Left lung (tissue), 10 donors: ENCODE results near the gene CRLF1. TPM values are rescaled to one million over a fixed set of nuclear protein-coding genes. Genes with fewer than 3 reads are reported as not detected.

ENCODE experiments used
- ATAC-seq: fragments of 200-7000 bp; cut with Tn5 transposase; one replicate; pipeline ENCODE4 v1.9.1; 2020; ENCODE audit warnings: moderate library complexity
- DNase-seq, 4 donors: peaks; one replicate each; pipeline ENCODE4 v3.0.0-alpha.2; 2013 to 2020
- H3K27ac ChIP-seq, 2 donors: fragments of 200-600 bp; sonication (generic) in 1 of 2; one replicate each; pipeline versions ENCODE4 v1.5.0 to v1.8.0; 2020 to 2021
- H3K27me3 ChIP-seq, 2 donors: fragments of 200-600 bp; sonication (generic) in 1 of 2; one replicate each; pipeline versions ENCODE4 v1.5.0 to v1.8.0; 2020 to 2021
- H3K36me3 ChIP-seq, 2 donors: fragments of 200-600 bp; sonication (generic) in 1 of 2; one replicate each; pipeline versions ENCODE4 v1.5.0 to v1.8.0; 2020 to 2021
- H3K4me1 ChIP-seq, 2 donors: fragments of 200-600 bp; one replicate each; pipeline ENCODE4 v1.8.0; 2021
- H3K4me3 ChIP-seq, 2 donors: fragments of 200-600 bp; sonication (generic) in 1 of 2; one replicate each; pipeline versions ENCODE4 v1.5.0 to v1.8.0; 2020 to 2021; ENCODE audit warnings: mild to moderate bottlenecking in 1 of 2
- H3K9me3 ChIP-seq, 2 donors: fragments of 200-600 bp; sonication (generic) in 1 of 2; one replicate each; pipeline versions ENCODE4 v1.5.0 to v1.8.0; 2020 to 2021
- CTCF ChIP-seq, 2 donors: fragments of 200-600 bp; sonication (generic) in 1 of 2; IDR thresholded peaks; one replicate each; pipeline versions ENCODE4 v1.5.0 to v1.8.0; 2021; ENCODE audit warnings: antibody characterized with exemption in 2 of 2
- intact Hi-C, 2 donors: fragments of 100-400 bp; cut with DNase I; formaldehyde crosslinking; loops; one replicate each; pipeline versions ENCODE4 v1.11.2 to v1.14.2; 2022
- polyA plus RNA-seq, 6 donors: library from polyadenylated mRNA; unstranded; fragments of 120-200 nt; gene quantifications; one replicate each; pipeline ENCODE4 v1.2.1, GENCODE V29; 2013; ENCODE audit not compliant: insufficient read length in 6 of 6
- total RNA-seq, 2 donors: library from RNA; stranded (reverse); fragmentation: NEBNext Ultra II Directional; extraction: Animal tissue kit (Norgen Biotek cat#: 25700); gene quantifications; one replicate each; pipeline ENCODE4 v1.2.1, GENCODE V29; 2021
- donor health status: DM: no; HTN: yes; CAD: no.
- donor health status: DM: no; HTN: no; CAD: no.

The CRLF1 gene
- total and polyA plus RNA-seq, 8 donors, result 22.5 to 328 (median 233) TPM

GRCh38 chr19:18574691-18575291 lies 31.8 kb downstream of the CRLF1 start:
- H3K27me3 ChIP-seq, result no peaks in the 10 kb centered on the region
- H3K36me3 ChIP-seq, result peaks cover 0 to 59% of the 10 kb centered on the region in 2 donors
- H3K4me3 ChIP-seq, result no peak overlapping the region
- peak in 1 of 4 donors; percentile 55 for DNase-seq
- intact Hi-C loops, result no loop called here
- no peak for TF ChIP-seq CTCF (IDR thresholded peaks at IDR 0.05)
- no peak overlapping the region for H3K27ac ChIP-seq
- ATAC-seq, result no peak
- peaks cover 16 to 21% of the 10 kb centered on the region in 2 donors for H3K4me1 ChIP-seq
- H3K9me3 ChIP-seq, result no peaks in the 10 kb centered on the region

- no peak for TF ChIP-seq CTCF (IDR thresholded peaks at IDR 0.05)
- intact Hi-C loops, result no loop called here
- H3K36me3 ChIP-seq, result peaks cover 0 to 71% of the 10 kb centered on the region in 2 donors
Measured at GRCh38 chr19:18571564-18572344, 34.8 kb downstream of the CRLF1 start, which contains the start of gene UBA52. Gene UBA52, plus strand, starts transcription at chr19:18571857. Its CDS starts 1,444 bp downstream, at chr19:18573301.

DNA sequence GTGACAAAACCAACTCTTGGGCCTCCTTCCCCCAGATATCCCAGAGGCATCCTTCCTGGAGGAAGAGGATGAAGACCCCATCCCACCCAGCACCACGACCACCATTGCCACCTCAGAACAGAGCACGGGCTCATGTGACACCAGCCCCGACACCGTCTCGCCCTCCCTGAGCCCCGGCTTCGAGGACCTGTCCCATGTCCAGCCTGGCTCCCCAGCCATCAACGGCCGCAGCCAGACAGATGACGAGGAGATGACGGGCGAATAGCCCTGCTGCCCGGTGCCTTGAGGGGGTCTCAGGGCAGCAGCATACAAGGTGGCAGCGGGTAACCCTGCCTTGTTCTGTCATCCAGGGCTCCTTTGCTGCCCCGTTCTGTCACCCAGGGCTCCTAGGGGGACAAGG lies 38.2 kb downstream of the CRLF1 start:
- Histone ChIP-seq H3K4me3 (no peak overlapping the region), H3K4me1 (peaks cover 13 to 18% of the 10 kb centered on the region in 2 donors), H3K27me3 (no peaks in the 10 kb centered on the region), H3K9me3 (no peaks in the 10 kb centered on the region), H3K36me3 (peaks cover 0 to 71% of the 10 kb centered on the region in 2 donors), H3K27ac (no peak overlapping the region)
- ATAC-seq (no peak), DNase-seq (peak in 1 of 4 donors; percentile 77)
- intact Hi-C loops, result loop anchor here in 1 of 2 donors (10.0 kb wide), 1 partner anchor 104 kb away; no protein-coding TSS in a partner anchor
- TF ChIP-seq CTCF (IDR thresholded peaks at IDR 0.05), result no peak

More at GRCh38 chr19:18571564-18572344, 34.8 kb downstream of the CRLF1 start, which contains the start of gene UBA52:
- no peaks in the 10 kb centered on the region for H3K9me3 ChIP-seq
- H3K27me3 ChIP-seq, result no peaks in the 10 kb centered on the region
- peak; percentile 98 for ATAC-seq
- peak within 1 kb of the TSS; percentile 64 to 94 for H3K27ac ChIP-seq
- H3K4me3 ChIP-seq, result peak within 1 kb of the TSS; percentile 79 to 89
- H3K4me1 ChIP-seq, result peaks cover 16 to 21% of the 10 kb centered on the region in 2 donors
- peak; percentile 96 to 99 (median 98) for DNase-seq

DNA sequence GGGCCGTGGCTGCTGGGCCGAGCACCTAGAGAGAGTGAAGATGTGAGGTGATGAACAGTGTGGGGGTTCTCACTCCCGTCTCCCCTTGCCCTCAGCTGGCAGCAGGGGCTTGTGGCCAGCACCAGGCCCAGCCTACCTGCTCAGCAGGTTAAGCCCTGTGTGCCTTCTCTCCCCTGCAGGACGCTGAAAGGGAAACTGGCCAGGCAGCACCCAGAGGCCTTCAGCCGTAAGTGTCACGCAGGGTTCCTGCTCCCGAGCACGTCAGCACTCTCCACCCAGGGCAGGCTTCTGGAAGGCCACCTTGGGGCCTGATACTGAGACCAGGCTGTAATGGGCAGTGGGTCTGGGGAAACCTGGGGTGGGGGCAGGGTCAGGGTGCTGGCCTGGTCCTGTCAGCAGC lies 39.6 kb downstream of the CRLF1 start:
- H3K9me3 ChIP-seq, result no peaks in the 10 kb centered on the region
- no peak for TF ChIP-seq CTCF (IDR thresholded peaks at IDR 0.05)
- no peak overlapping the region for H3K27ac ChIP-seq
- intact Hi-C loops, result loop anchor here in 1 of 2 donors (10.0 kb wide), 1 partner anchor 102 kb away; no protein-coding TSS in a partner anchor
- no peak overlapping the region for H3K4me3 ChIP-seq
- peaks cover 0 to 82% of the 10 kb centered on the region in 2 donors for H3K36me3 ChIP-seq
- H3K27me3 ChIP-seq, result no peaks in the 10 kb centered on the region
- no peak for ATAC-seq
- peaks cover 0 to 7% of the 10 kb centered on the region in 2 donors for H3K4me1 ChIP-seq
- no peak for DNase-seq

GRCh38 chr19:18562086-18562485 lies 44.5 kb downstream of the CRLF1 start:
- H3K27ac ChIP-seq, result peak overlapping the region; percentile 9 to 50
- ATAC-seq (no peak), DNase-seq (no peak)
- H3K4me3 ChIP-seq, result no peak overlapping the region
- no peak for TF ChIP-seq CTCF (IDR thresholded peaks at IDR 0.05)
- no peaks in the 10 kb centered on the region for H3K27me3 ChIP-seq
- intact Hi-C loops, result loop anchor here in 1 of 2 donors (10.0 kb wide), 1 partner anchor 97 kb away; no protein-coding TSS in a partner anchor
- H3K36me3 ChIP-seq, result peaks cover 0 to 59% of the 10 kb centered on the region in 2 donors
- peaks cover 5 to 23% of the 10 kb centered on the region in 2 donors for H3K4me1 ChIP-seq
- no peaks in the 10 kb centered on the region for H3K9me3 ChIP-seq
